Measurements from ENCODE around the gene ERP27. TPM values are rescaled to one million over a fixed set of nuclear protein-coding genes. Genes with fewer than 3 reads are reported as not detected.

ERP27 gene
- total RNA-seq, 1 experiment from 2014 or later = not detected

DNA sequence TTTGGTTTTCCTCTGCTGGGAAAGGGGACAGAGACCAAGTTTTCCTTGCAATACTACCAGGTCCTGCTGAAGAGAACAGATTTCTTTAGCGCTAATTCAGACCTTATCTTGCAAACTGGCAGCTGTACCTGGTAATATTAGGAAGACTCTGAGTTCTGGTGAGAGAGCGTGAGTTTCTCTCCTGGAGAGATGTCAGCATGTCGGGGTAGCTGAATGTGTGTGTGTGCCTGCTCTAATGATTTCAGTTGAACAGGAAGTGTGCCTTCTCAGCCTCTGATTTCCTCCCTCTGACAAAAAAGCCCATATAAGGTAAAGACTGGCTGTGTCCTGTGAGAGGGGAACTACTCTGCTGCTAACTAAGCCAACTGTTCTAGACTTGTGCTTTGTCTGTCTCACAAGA, 10.3 kb upstream of the ERP27 start:
- DNase-seq (ENCODE audit: low read depth, low spot score) (no peak), ATAC-seq (no peak)
- no peaks in the 10 kb centered on the region for H3K9me3 ChIP-seq (ENCODE audit: control insufficient read depth, insufficient read depth, low read depth, low read length)
- in situ Hi-C loops (cut with HindIII; ENCODE audit: low pct_unique_long_range_greater_than_20kb, low sequenced_read_pairs) = no loop called here
- intact Hi-C loops (cut with micrococcal nuclease; ENCODE audit: unreplicated experiment) = no loop called here
- H3K27ac ChIP-seq (ENCODE audit: low read length) = no peak overlapping the region
- H3K36me3 ChIP-seq (ENCODE audit: control insufficient read depth, insufficient read depth, low read length) = no peaks in the 10 kb centered on the region
- ChIA-PET POLR2A (interaction anchor here (0.6 kb wide), 1 partner anchor 14 kb away, joined by 5 read pairs; no protein-coding TSS in a partner anchor), CTCF (no interaction called here)
- H3K27me3 ChIP-seq (ENCODE audit: control insufficient read depth, insufficient read depth, low read length) = no peaks in the 10 kb centered on the region
- TF ChIP-seq, protein P1, sequence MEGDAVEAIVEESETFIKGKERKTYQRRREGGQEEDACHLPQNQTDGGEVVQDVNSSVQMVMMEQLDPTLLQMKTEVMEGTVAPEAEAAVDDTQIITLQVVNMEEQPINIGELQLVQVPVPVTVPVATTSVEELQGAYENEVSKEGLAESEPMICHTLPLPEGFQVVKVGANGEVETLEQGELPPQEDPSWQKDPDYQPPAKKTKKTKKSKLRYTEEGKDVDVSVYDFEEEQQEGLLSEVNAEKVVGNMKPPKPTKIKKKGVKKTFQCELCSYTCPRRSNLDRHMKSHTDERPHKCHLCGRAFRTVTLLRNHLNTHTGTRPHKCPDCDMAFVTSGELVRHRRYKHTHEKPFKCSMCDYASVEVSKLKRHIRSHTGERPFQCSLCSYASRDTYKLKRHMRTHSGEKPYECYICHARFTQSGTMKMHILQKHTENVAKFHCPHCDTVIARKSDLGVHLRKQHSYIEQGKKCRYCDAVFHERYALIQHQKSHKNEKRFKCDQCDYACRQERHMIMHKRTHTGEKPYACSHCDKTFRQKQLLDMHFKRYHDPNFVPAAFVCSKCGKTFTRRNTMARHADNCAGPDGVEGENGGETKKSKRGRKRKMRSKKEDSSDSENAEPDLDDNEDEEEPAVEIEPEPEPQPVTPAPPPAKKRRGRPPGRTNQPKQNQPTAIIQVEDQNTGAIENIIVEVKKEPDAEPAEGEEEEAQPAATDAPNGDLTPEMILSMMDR (IDR thresholded peaks at IDR 0.05) = no peak
- TF ChIP-seq TCF7L2 (IDR thresholded peaks at IDR 0.05; ENCODE audit: low read depth, low read length) (no peak), POLR2AphosphoS5 (IDR thresholded peaks at IDR 0.05; ENCODE audit: low read depth, low read length) (no peak), SIN3A (IDR thresholded peaks at IDR 0.05; ENCODE audit: borderline replicate concordance, insufficient read depth, low read depth, low read length) (no peak)
- TF ChIP-seq, protein P2, sequence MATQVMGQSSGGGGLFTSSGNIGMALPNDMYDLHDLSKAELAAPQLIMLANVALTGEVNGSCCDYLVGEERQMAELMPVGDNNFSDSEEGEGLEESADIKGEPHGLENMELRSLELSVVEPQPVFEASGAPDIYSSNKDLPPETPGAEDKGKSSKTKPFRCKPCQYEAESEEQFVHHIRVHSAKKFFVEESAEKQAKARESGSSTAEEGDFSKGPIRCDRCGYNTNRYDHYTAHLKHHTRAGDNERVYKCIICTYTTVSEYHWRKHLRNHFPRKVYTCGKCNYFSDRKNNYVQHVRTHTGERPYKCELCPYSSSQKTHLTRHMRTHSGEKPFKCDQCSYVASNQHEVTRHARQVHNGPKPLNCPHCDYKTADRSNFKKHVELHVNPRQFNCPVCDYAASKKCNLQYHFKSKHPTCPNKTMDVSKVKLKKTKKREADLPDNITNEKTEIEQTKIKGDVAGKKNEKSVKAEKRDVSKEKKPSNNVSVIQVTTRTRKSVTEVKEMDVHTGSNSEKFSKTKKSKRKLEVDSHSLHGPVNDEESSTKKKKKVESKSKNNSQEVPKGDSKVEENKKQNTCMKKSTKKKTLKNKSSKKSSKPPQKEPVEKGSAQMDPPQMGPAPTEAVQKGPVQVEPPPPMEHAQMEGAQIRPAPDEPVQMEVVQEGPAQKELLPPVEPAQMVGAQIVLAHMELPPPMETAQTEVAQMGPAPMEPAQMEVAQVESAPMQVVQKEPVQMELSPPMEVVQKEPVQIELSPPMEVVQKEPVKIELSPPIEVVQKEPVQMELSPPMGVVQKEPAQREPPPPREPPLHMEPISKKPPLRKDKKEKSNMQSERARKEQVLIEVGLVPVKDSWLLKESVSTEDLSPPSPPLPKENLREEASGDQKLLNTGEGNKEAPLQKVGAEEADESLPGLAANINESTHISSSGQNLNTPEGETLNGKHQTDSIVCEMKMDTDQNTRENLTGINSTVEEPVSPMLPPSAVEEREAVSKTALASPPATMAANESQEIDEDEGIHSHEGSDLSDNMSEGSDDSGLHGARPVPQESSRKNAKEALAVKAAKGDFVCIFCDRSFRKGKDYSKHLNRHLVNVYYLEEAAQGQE (IDR thresholded peaks at IDR 0.05; ENCODE audit: insufficient read depth in 1 of 2, low read depth in 2 of 2, low read length in 1 of 2) = no peak
- H3K4me3 ChIP-seq (ENCODE audit: low read depth in 2 of 2, low read length in 2 of 2) = no peak overlapping the region
- no peaks in the 10 kb centered on the region for H3K4me1 ChIP-seq (ENCODE audit: control insufficient read depth, insufficient read depth, low read length)
- no TSS peak for BruUV-seq (replicated peaks)

DNA sequence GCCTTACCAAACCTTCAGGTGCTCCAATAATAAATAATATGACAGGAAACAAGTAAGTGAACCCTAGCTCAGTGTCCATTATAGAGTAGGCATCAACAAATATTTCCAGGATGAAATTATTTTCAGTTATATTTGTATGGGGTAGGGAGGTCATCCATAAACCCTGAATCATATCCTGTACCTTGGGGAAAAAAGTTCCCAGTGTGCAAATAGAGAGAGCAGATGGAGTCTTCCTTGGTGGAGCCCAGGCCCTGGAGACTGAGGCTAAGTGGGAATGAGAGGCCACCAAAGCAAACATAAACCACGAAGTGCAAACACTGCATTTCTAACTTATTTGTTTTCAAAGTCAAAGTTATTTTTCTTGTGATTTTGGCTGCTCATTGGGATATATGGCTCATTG, 8.5 kb upstream of the ERP27 start:
- BruUV-seq (replicated peaks) = no TSS peak
- intact Hi-C loops (cut with micrococcal nuclease; ENCODE audit: unreplicated experiment) (no loop called here), in situ Hi-C loops (cut with HindIII; ENCODE audit: low pct_unique_long_range_greater_than_20kb, low sequenced_read_pairs) (no loop called here)
- ChIA-PET CTCF (no interaction called here), POLR2A (no interaction called here)
- H3K36me3 ChIP-seq (ENCODE audit: control insufficient read depth, insufficient read depth, low read length) = no peaks in the 10 kb centered on the region
- no peaks in the 10 kb centered on the region for H3K27me3 ChIP-seq (ENCODE audit: control insufficient read depth, insufficient read depth, low read length)
- no peak overlapping the region for H3K4me3 ChIP-seq (ENCODE audit: low read depth in 2 of 2, low read length in 2 of 2)
- ATAC-seq (no peak), DNase-seq (ENCODE audit: low read depth, low spot score) (no peak)
- no peak overlapping the region for H3K27ac ChIP-seq (ENCODE audit: low read length)
- TF ChIP-seq, protein P2 (IDR thresholded peaks at IDR 0.05; ENCODE audit: insufficient read depth in 1 of 2, low read depth in 2 of 2, low read length in 1 of 2) = no peak
- TF ChIP-seq, protein P1 (IDR thresholded peaks at IDR 0.05) = no peak
- TF ChIP-seq TCF7L2 (IDR thresholded peaks at IDR 0.05; ENCODE audit: low read depth, low read length) = no peak
- no peak for TF ChIP-seq SIN3A (IDR thresholded peaks at IDR 0.05; ENCODE audit: borderline replicate concordance, insufficient read depth, low read depth, low read length)
- TF ChIP-seq POLR2AphosphoS5 (IDR thresholded peaks at IDR 0.05; ENCODE audit: low read depth, low read length) = no peak
- no peaks in the 10 kb centered on the region for H3K9me3 ChIP-seq (ENCODE audit: control insufficient read depth, insufficient read depth, low read depth, low read length)
- H3K4me1 ChIP-seq (ENCODE audit: control insufficient read depth, insufficient read depth, low read length) = no peaks in the 10 kb centered on the region
